Measurements from ENCODE around the gene GMPR2.
"Not testable (repeated sequence)": the region's sequence is repeated elsewhere in the genome, so short reads cannot be mapped to it uniquely, and the experiment has no call there.

The GMPR2 gene

GRCh38 chr14:24232121-24232644 is 546 bp upstream of the GMPR2 start, which contains the start of gene NEDD8:
TSS of gene NEDD8 (minus strand) at chr14:24232367. CDS start at chr14:24232267, 100 bp downstream.
- peak; percentile 90 for DNase-seq

- DNase-seq, result no peak
Observed at GRCh38 chr14:24233538-24233866, 773 bp downstream of the GMPR2 start.

GRCh38 chr14:24234095-24235005 is 1.6 kb downstream of the GMPR2 start:
- DNase-seq, result no peak

- DNase-seq, result no peak
Observed at GRCh38 chr14:24235804-24236688, 3.3 kb downstream of the GMPR2 start.

GRCh38 chr14:24236689-24237462 is 4.1 kb downstream of the GMPR2 start:
- DNase-seq, result no peak

GRCh38 chr14:24237463-24237955 is 4.8 kb downstream of the GMPR2 start:
- DNase-seq, result no peak

GRCh38 chr14:24238123-24238522 is 5.4 kb downstream of the GMPR2 start:
- DNase-seq, result no peak

GRCh38 chr14:24238527-24239037 is 5.9 kb downstream of the GMPR2 start:
- no peak for DNase-seq

GRCh38 chr14:24240110-24240918 is 7.6 kb downstream of the GMPR2 start:
- DNase-seq, result no peak

- peak; percentile 93 for DNase-seq
Observed at GRCh38 chr14:24241829-24242443, 9.2 kb downstream of the GMPR2 start.

- DNase-seq, result no peak
Observed at GRCh38 chr14:24243336-24243836, 10.7 kb downstream of the GMPR2 start.

- not testable (repeated sequence) for DNase-seq
Observed at GRCh38 chr14:24245350-24245749, 12.6 kb downstream of the GMPR2 start.

- DNase-seq, result no peak
Observed at GRCh38 chr14:24246765-24247212, 14.1 kb downstream of the GMPR2 start.

- no peak for DNase-seq
Observed at GRCh38 chr14:24247422-24247821, 14.7 kb downstream of the GMPR2 start.

- no peak for DNase-seq
Observed at GRCh38 chr14:24249230-24250021, 16.7 kb downstream of the GMPR2 start.

- no peak for DNase-seq
Observed at GRCh38 chr14:24250354-24250753, 17.6 kb downstream of the GMPR2 start.

- no peak for DNase-seq
Observed at GRCh38 chr14:24251880-24252288, 19.2 kb downstream of the GMPR2 start.

- no peak for DNase-seq
Observed at GRCh38 chr14:24252289-24253124, 19.8 kb downstream of the GMPR2 start.

- no peak for DNase-seq
Observed at GRCh38 chr14:24253936-24254335, 21.2 kb downstream of the GMPR2 start.

All from T1000 (cell line).